Hepatocyte (in vitro differentiated cells): ENCODE results near the gene PACS1.

Experiments used
- EZH2phosphoT487 ChIP-seq: fragments of 200-600 bp; sonication (generic); IDR thresholded peaks from one replicate; pipeline ENCODE4 v1.6.1; 2018; ENCODE audit warnings: antibody characterized with exemption, mild to moderate bottlenecking, low read depth, moderate library complexity; ENCODE audit not compliant: unreplicated experiment, severe bottlenecking
- TF ChIP-seq, protein P1 (sequence below): fragments of 200-600 bp; sonication (generic); IDR thresholded peaks from 2 replicates; pipeline ENCODE4 v1.5.1; 2016; ENCODE audit warnings: antibody characterized with exemption, mild to moderate bottlenecking; ENCODE audit not compliant: poor library complexity

DNA sequence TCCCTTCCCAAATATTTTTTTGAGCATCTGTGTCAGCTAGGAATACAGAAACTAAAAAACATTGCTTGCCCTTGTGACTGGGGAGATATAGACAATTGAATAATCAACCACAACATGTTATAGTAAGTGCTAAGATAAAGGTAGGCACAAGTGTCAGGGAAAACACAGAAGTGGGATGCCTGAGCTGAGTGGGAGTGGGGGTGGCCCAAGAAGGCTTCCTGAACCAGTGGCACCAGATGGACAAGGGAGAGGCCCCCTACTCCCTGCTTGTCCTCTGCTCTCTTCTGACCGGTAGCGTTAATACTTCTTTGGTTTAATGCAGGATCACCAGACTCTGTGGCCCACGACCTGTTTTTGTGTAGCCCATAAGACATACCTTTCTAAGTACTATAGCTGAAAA lies 48.8 kb downstream of the PACS1 start:
- TF ChIP-seq, protein P1, sequence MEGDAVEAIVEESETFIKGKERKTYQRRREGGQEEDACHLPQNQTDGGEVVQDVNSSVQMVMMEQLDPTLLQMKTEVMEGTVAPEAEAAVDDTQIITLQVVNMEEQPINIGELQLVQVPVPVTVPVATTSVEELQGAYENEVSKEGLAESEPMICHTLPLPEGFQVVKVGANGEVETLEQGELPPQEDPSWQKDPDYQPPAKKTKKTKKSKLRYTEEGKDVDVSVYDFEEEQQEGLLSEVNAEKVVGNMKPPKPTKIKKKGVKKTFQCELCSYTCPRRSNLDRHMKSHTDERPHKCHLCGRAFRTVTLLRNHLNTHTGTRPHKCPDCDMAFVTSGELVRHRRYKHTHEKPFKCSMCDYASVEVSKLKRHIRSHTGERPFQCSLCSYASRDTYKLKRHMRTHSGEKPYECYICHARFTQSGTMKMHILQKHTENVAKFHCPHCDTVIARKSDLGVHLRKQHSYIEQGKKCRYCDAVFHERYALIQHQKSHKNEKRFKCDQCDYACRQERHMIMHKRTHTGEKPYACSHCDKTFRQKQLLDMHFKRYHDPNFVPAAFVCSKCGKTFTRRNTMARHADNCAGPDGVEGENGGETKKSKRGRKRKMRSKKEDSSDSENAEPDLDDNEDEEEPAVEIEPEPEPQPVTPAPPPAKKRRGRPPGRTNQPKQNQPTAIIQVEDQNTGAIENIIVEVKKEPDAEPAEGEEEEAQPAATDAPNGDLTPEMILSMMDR, result no peak
- no peak for TF ChIP-seq EZH2phosphoT487
